ENCODE results near the gene NECAB2.

Gene NECAB2

DNA sequence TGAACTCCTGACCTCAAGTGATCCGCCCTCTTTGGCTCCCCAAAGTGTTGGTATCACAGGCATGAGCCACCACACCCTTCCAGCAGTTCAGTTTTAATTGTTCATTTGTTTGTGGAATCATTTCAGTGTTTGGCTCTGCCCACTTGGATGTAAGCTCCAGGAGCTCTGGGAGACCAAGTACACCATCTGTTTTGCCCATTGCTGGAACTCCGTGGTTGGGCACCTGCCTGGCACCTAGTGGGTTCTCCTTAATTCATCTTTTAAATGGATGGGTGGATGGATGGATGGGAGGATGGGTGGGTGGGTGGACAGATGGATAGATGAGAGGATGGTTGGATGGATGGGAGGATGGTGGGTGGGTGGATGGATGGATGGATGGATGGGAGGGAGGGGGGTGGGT lies 953 bp upstream of the NECAB2 start:
- DNase-seq (ENCODE audit: low read depth in 2 of 2), result no peak

DNA sequence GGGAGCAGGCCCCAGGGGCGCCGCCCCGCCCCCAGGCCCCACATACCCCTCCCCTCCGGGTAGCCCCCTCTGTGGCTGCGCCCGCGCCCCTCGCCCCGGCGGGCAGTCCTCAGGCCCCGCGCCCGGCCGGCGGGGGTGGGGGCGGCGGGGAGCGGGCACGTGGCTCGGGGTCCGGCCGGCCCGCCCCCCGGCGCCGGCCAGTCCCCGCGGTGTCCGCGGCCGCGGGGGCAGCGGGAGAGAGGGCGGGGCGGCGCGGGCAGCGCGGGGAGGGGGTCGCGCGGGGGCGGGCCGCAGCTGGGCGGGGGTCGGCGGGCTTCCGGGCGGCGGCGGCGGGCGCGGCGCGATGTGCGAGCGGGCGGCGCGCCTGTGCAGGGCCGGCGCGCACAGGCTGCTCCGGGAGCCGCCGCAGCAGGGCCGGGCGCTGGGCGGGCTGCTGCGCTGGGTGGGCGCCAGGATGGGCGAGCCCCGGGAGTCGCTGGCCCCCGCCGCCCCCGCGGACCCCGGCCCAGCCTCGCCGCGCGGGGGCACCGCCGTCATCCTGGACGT lies 335 bp downstream of the NECAB2 start:
- DNase-seq (ENCODE audit: low read depth in 2 of 2), result no peak

DNA sequence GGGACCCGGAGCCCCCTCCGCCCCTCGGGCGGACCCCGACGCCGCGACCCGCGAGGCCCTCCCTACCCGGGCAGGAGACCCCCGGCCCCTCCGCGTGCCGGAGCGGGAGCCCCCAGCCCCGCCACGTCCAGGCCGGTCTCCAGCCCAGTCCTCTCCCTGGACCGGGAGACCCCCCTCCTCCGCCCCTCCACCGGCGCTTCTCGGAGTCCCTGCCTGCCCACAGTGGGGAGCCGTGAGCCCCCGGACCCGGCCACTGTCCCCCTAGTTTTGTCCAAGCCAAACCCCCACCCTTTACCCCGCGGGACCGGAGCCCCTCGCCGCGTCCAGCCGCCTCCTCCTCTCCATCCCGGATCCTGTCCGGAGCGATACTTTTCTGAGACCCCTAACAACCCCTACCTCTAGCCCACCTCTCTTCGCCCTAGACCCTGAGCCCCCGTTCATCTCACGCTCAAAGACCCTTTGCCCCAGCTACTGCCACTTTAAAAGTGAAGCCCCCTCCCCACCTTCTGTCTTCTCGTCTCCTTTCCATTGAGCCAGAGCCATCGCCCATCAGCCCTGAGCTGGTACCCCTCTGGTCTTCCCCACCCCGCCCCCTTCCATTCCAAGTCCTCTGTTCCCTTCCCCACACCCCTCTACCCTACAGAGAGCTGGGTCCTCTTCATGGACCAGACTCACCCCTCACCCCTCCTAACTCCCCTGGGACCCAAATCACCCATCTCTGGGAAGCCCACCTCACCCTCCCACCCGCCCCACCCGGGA lies 1.0 kb downstream of the NECAB2 start:
- no peak for DNase-seq (ENCODE audit: low read depth in 2 of 2)

DNA sequence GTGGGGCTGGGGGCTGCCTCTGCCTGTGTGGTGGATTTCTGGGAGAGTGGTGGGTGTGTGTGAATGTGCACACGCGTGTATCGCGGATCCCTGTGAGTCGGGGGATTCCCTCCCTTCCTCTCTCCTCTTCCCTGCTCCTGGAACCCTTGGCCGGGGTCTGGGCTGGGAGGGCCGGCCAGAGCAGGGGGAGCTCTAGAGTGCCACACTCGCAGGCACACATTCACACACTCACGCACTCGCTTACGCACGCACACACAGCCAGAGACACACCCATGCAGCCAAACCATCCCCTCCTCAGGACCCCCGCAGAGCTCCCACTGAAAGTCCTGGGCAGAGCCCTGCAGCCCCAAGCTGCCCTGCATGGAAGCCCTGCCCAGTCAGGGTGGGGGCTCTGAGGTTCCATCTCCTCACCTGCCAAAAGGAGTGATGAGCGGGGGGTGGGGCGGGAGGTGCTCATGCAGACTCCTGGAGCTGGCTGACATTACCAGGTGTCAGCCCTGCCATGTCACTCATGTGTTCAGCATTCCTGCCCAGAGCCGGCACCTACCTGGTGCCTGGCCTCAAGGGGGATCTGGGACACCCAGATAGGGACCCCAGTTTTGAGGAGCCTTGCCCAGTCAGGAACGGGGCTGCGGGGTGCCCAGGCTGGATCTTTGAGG lies 1.9 kb downstream of the NECAB2 start:
- no peak for DNase-seq (ENCODE audit: low read depth in 2 of 2)

DNA sequence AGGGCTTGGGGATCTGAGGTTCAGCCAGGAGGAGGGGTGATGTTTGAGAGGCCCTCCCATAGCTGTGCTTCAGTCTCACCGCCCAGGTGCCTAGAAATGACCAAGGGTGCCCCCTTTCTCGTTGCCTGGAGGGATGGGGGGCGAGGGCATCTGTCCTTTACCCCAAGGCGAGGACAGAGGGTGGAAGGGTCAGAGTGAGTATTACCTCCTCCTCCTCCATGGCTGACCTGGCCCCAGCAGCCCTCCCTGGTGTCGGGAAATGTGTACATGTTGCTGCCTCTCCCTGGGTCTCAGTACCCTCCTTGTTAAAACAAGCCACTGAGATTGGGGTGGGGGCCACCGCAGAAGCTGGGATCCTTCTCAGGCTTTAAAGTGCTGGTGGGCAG lies 2.4 kb downstream of the NECAB2 start:
- no peak for DNase-seq (ENCODE audit: low read depth in 2 of 2)

DNA sequence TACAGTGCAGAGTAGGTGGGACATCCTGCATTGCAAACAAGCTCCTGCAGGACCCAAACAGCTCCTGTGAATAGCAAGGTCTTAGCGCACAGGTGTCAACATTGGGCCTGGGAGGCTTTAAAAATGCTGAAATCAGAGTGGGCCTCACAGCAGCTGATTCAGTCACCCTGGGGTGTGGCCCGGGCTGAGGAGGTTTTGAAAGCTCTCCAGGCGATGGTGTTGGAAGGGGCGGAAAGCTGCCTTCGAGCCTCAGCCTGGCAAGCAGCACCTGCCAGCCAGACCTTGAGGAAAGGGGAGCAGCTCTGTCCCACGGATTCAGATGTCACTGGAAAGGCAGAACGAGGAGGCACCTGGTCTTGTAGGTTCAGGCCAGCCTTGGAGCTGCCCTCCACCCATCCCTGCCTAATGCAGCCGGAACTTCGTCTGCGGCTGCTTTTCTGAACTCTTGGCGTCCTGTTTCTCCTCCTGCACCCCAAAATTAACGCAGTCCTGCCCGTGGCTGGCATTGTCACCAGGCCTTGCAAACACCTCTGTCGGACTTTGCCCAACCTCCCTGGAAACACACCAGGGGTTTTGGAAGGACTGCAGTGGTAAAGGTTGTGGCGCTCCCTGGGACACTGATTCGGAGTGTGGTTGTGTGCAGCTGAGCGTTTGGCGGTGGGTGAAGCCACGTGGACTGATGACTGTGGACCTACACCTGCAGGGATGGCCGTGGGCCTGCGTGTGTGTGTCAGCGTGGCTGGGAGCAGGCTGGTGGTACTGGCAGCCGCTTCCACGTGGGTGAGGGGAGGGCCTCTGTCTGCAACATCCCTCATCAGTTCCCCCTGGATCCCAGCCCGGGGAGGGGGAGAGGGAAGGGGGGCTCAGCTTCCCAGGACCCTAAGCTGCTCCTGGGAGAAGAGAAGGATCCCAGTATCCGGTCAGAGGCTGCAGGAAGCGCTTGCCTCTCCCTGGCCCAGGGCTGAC lies 3.4 kb downstream of the NECAB2 start:
- no peak for DNase-seq (ENCODE audit: low read depth in 2 of 2)

DNA sequence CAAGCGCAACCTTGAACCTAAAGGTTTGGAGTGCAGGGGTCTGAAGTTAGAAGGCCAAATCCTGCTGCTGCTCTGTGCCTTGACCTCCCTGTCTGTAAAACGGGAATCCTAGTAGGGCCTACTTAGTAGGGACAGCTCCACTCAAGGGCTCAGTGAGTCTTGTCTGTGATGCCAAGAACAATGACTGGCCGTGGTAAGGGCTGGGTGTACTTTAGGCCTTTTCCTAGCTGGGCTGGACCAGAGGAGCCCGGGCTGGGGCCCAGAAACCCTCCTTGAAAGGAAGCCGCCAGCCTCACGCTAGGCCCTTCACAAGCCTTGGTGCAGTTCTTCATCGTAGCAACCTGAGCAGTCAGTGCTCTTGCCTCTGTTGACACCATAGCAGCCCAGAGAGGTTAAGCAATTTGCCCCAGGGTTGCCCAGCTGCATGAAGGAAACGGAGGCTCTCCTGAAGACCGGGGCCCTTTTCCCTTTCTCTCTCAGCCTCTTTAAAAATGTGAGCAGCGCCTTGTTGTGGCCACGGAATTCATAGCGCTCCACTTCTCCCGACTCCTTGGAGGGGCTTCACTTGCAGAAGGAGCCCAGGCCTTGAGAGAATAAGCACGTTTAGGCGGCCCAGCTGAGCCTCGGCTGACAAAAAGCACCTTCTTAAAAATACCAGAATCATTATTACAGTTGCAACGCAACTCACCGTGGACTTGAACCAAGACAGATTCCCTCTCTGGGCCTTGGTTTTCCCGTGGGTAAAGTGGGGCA lies 4.4 kb downstream of the NECAB2 start:
- no peak for DNase-seq (ENCODE audit: low read depth in 2 of 2)

DNA sequence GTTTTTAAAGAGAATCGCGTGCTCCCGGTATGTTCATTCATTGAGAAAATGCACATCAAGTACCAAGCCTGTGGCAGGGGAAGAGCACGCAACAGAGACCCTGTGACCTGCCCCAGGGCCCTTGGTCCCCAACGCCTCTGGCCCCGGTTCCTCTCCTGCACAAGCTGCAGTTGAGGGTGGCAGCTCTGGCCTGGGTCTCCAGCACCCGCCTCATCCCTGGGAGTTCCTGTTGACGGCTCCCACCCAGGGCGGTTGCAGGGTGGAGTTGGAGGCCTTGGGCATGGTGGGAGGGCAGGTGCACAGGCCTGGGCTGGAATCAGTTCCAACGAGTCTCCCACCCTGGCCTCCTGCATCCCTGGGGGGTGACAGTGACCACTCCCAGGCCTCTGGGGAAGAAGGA lies 5.0 kb downstream of the NECAB2 start:
- DNase-seq (ENCODE audit: low read depth in 2 of 2), result no peak

DNA sequence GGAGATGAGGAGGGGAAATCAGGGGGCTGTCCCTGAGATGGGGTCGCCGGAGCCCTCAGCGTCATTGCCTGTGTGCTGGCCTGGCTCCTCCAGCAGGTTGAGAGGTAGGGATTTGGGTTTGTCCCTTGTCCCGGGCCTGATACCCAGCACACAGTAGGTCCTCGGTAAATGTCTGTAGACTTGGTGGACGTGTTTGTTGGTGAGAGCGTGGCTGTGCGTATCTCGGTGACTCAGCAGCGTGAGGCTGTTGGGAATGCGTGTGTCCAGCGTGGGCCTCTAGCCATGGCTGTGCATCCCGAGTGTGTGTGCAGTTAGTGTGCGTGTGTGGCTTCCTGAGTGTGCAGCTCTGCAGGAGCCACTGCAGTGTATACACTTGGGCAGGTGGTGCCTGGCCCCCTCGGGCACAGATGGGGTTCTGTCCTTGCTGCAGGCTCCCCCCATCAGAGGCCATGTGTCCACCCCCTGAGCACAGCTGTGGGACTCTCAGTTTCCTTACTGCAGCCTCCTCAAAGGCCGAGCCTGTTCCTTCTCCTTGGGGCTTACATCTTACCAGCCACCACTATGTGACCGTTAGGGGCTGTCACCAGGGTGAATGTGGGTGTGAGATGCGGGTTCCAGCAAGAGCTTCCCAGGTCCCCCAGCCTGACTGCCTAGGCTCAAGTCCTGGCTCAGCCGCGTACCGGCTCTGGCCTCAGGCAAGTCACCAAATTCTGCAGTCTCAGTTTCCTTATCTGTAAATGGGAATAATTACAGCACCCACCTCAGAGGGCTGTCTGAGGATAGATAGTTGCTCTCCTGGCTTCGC lies 5.7 kb downstream of the NECAB2 start:
- no peak for DNase-seq (ENCODE audit: low read depth in 2 of 2)

DNA sequence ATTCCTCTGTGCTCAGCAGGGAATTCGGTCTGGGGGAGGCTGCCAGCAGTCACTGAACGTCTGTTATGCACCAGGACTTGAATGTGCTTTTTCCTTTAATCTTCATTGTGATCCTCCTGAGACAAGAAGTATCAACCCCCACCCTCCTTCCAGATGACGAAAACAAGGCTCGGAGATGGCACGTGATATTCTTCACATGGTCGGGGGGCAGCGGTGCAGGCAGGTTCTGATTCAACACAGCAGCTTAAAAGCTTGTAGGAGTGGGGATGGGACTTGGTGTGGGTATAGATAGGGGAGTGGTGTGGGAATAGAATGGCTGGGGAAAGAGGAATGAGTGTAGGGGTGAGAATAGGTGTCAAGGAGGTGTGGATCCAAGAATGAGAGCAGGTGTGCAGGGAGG lies 6.4 kb downstream of the NECAB2 start:
- DNase-seq (ENCODE audit: low read depth in 2 of 2), result no peak

DNA sequence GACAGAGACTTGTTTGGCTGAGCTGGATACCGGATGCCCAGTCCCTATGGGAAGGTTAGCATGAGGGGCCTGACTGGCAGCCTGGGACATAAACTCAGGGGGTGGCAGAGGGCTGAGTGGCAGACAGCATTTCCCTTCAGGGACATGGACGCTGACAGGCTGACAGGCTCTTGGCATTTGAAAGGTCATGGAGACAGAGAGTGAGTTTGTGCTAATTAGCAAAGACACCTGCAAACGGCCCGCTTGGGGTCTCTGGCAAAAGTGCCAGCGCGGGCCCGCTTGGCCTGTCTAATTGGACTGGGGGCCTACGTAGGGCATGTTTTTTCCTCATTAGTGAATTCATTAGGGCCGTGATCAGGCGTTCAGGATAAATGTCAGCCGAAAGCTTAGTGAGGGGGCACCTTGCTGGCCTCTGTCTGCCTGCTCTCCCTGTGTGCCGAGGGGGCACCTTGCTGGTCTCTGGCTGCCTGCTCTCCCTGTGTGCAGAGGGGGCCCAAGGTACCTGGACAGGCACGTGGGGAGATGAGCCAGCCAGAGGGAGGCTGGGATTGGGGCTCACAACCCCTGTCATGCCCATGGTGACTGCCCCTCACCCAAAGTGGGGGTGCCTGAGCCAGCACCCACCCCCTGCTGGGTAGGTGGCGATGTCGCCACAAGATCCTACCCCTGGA lies 7.7 kb downstream of the NECAB2 start:
- no peak for DNase-seq (ENCODE audit: low read depth in 2 of 2)

DNA sequence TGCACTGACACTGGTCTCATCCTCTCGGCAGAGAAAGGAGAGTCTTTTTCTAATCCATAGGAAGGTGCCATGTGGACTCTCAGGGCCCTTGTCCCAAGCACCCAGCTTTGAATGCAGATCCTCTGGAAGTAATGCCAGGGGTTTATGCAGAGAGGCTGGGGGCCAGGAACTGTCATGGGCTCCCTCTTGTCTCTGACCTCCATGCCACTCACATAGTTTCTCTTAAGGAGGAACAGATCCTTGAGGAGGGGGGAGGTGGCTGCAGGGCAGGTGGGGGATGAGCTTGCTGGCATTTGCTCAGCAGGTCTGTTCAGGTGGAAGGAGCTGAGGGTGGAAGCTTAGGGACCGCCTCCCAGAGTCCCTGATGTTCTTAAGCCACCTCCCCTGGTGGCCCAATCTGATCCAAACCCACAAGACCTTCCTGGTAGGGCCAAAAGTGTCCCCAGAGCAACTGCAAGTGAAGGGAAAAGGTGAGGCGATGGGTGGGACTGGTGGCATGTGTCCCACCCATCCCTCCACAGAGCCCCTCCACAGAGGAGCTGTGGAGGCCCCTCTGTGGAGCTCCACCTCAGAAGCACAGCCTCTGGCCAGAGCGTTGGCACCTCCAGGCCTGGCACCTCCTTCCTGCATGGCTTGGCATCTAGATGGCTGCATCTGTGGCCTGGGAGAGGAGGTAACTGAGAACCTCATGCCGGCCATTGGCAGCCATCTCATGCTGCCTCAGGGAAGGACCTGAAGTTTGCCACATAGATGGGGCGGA lies 9.2 kb downstream of the NECAB2 start:
- DNase-seq (ENCODE audit: low read depth in 2 of 2), result no peak

DNA sequence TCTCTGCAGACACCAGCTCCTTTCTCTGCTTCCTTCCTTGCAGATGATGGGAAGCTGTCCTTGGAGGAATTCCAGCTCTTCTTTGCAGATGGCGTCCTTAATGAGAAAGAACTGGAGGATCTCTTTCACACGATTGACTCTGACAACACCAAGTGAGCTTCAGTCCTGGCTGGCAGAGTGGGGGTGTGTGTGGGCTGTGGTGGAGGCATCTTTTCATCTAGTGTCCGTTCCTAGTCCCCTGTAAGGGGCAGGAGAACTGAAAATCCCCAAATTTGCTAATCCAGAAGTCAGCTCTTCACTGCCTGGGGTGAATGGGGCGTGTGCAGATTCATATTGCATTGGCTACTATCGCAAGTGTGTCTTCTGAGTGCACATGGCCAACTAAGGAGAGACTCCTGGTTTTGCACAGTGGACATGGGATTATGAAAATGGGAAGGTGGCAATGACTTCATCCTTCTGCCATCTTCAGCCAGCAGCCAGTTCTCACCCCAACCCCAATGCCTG lies 10.4 kb downstream of the NECAB2 start:
- DNase-seq (ENCODE audit: low read depth in 2 of 2), result no peak

DNA sequence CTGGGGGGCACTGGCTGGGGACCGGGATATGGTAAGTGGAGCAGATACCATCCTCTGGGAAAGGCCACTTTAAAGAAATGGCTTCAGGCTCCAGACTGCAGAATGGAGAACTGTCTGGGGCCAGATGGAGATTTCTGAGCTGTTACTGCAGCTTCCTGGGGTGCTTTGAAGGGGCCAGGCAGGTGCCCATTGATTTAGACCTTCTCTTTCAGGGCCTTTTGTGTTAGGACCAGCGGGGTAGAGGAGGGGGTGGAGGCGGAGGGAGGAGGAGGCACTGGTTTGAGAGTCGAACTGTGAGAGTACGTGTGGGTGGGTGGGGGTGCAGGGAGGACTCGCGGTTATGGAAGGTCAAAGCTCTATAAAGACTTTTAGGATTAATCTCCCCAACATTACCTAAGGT lies 11.4 kb downstream of the NECAB2 start:
- DNase-seq (ENCODE audit: low read depth in 2 of 2), result no peak

DNA sequence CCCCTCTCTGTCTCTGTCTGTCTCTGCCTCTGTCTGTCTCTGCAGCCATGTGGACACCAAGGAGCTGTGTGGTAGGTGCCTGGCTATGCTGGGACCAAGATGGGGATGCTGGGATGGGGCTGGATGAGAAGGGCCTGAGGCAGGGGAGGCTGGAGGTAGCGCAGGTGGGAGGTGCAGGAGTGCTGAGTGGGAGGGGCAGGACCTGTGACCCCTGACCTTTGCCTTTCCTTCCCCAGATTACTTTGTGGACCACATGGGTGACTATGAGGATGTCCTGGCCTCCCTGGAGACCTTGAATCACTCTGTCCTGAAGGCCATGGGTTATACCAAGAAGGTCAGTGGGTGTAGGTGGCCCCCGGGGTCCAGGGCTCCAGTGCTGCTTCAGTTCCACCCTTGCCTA lies 12.8 kb downstream of the NECAB2 start:
- DNase-seq (ENCODE audit: low read depth in 2 of 2), result no peak

DNA sequence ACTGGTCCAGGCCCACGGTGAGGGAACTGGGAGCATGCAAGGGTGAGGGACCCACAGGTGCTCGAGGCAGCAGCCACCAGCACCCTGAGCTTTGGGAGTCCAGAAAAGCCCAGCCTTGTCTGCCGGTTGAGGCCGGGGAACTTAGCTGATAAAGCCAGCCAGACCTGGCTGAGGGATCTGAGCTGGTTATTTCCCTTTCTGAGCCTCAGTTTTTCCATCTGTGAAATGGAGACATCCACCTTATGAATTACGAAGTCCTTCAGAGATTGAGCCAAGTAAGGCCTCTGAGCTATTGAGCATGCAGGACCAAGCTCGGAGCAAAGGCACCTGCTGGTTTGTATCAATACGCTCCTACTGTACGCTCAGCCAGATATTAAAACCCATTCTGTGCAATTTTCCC lies 13.8 kb downstream of the NECAB2 start:
- DNase-seq (ENCODE audit: low read depth in 2 of 2), result no peak

DNA sequence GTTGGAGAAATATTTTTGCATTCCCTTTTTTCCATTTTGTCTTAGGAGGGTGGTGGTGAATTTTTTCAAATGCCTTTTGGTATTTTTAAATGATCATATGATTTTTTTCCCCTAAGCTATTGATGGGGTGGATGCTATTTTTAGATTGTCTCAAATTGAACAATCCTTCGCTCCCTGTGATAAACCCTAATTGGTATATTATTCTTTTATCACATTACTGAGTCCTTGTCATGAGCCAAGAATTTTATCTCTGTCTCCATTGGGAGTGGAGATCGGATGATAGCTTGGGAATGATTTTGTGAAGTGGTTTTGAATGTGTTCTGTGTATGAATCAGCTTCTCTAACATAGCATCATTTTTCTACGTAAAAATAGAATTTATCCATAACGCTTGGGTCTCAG lies 15.4 kb downstream of the NECAB2 start:
- DNase-seq (ENCODE audit: low read depth in 2 of 2), result no peak

DNA sequence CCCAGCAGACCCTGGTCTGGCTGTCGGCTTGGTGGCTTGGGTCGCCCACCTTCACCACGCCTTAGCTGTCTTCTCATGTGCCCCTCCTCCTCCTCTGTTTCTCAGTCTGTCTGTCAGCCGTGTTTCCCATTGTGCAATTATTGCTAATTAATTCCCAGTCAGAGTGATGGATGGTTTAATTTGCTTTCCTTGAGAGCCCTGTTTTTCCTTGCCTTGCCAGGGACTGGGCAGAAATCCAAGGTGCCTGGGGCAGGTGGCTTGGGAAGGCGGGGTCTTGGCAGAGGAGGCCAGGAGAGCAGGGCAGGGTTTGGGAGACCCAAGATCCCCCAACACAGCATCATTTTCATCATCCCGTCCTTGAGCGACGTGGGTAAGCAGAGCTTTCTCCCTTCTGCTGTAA lies 21.3 kb downstream of the NECAB2 start:
- DNase-seq (ENCODE audit: low read depth in 2 of 2), result no peak

DNA sequence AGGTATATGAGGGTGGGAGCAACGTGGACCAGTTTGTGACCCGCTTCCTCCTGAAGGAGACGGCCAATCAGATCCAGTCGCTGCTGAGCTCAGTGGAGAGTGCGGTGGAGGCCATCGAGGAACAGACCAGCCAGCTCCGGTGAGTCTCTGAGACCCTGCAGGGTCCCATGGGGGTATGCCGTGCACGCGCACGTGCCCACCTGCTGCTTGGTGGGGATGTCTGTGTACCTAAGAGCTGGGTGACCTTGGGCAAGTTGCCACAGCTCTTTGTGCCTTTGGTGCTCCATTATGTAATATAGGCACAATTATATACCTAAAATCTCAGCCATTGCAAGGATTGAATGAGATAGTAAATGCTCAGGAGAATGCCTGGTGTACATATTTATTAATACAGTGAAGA lies 22.4 kb downstream of the NECAB2 start:
- DNase-seq (ENCODE audit: low read depth in 2 of 2), result no peak
